BLaER1 (cell line): Measurements from ENCODE around the gene GPC6.

Source experiments
- H3K27ac ChIP-seq: shearing (Covaris generic); formaldehyde crosslinking; 2 replicates; pipeline ENCODE4 v1.8.1; 2022
- H3K27me3 ChIP-seq: shearing (Covaris generic); formaldehyde crosslinking; 2 replicates; pipeline ENCODE4 v1.8.1; 2022
- H3K36me3 ChIP-seq: shearing (Covaris generic); formaldehyde crosslinking; 2 replicates; pipeline ENCODE4 v1.8.1; 2022
- H3K4me1 ChIP-seq: shearing (Covaris generic); formaldehyde crosslinking; 2 replicates; pipeline ENCODE4 v1.8.1; 2022
- H3K4me2 ChIP-seq: shearing (Covaris generic); formaldehyde crosslinking; 2 replicates; pipeline ENCODE4 v1.8.1; 2022
- H3K4me3 ChIP-seq: shearing (Covaris generic); formaldehyde crosslinking; 2 replicates; pipeline ENCODE4 v1.8.1; 2022
- H3K9ac ChIP-seq: shearing (Covaris generic); formaldehyde crosslinking; 2 replicates; pipeline ENCODE4 v1.8.1; 2022
- H3K9me3 ChIP-seq: shearing (Covaris generic); formaldehyde crosslinking; 2 replicates; pipeline ENCODE4 v1.8.1; 2022
- H4K20me1 ChIP-seq: shearing (Covaris generic); formaldehyde crosslinking; 2 replicates; pipeline ENCODE4 v1.8.1; 2022
- Cebpa-rat ChIP-seq: shearing (Covaris generic); IDR thresholded peaks from 2 replicates; pipeline ENCODE4 v1.8.1; 2022

GPC6 gene

DNA sequence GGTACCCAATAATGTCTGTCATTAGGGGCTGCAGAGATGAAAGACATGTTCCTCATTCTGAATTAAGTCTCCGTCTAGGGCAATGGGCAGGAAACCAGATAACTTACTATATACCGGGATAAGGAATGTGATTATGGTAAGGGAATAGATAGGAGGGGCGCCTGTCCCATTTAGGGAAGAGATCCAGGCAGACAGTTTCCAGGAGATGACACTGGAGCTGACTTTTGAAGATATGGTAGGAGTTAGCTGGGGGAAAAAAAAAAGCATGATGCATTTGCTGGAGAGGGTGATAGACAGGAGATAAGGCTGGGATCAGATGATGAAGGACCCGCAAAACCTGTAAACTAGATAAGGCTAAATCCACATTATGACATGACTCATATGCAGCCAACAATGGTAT is 912.2 kb downstream of the GPC6 start:
- Histone ChIP-seq H3K4me3 (no peak overlapping the region), H3K9me3 (no peaks in the 10 kb centered on the region), H4K20me1 (no peaks in the 10 kb centered on the region), H3K9ac (no peak overlapping the region), H3K4me1 (no peaks in the 10 kb centered on the region), H3K4me2 (no peak overlapping the region), H3K27me3 (no peaks in the 10 kb centered on the region), H3K27ac (no peak overlapping the region), H3K36me3 (no peaks in the 10 kb centered on the region)
- no peak for TF ChIP-seq Cebpa-rat

DNA sequence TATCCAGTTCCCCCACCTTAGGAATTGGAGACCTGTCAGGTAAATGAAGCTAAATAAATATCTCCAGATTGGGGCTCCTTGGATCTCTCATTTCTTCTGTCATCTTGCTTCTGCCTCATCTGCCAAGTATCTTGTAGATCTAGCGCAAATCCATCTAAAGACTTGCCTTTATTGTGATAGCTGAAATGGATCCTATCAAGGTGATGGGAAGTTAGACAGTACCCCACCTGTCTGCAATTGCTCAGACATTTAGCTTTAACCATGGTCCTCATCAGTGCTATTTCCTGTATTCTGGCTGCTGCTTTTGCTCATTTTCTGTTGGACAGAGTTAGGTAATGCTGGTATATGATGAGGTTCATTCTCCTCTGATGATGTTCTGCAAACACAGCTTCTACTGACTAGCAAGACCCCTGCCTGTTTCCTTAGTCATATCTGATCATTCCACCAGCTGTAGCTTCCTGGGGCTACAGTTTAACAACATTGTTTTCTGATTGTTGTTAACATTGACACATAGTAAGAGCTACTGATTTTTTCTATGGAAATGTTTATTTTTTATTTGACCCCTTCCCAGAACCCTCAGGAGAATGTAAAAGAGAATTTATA is 912.9 kb downstream of the GPC6 start:
- H3K9me3 ChIP-seq = no peaks in the 10 kb centered on the region
- no peaks in the 10 kb centered on the region for H3K36me3 ChIP-seq
- no peak overlapping the region for H3K4me3 ChIP-seq
- H3K4me1 ChIP-seq = no peaks in the 10 kb centered on the region
- no peak overlapping the region for H3K27ac ChIP-seq
- no peak overlapping the region for H3K9ac ChIP-seq
- TF ChIP-seq Cebpa-rat = no peak
- H3K27me3 ChIP-seq = no peaks in the 10 kb centered on the region
- H3K4me2 ChIP-seq = no peak overlapping the region
- H4K20me1 ChIP-seq = no peaks in the 10 kb centered on the region

DNA sequence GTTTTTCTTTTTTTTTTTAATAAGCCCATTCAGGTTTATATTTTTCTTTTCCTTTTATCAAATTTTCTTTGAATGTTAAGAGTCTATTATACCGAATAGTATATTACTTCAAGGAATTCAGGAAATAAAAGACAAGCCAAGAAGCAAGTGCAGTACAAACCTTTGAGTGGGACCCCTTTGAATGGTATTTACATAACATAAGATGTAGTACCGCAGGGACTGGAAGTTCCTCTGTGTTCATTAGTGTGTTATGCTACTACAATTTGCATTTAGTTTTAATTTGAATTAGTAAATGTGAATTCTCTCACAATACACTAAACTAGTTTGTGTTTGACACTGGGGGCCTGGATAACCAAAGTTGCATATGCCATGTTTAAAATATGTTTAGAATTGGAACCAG is 913.4 kb downstream of the GPC6 start:
- Histone ChIP-seq H3K4me1 (no peaks in the 10 kb centered on the region), H3K4me2 (no peak overlapping the region), H3K4me3 (no peak overlapping the region), H3K27ac (no peak overlapping the region), H3K9me3 (no peaks in the 10 kb centered on the region), H3K36me3 (no peaks in the 10 kb centered on the region), H4K20me1 (no peaks in the 10 kb centered on the region), H3K27me3 (no peaks in the 10 kb centered on the region), H3K9ac (no peak overlapping the region)
- TF ChIP-seq Cebpa-rat = no peak

DNA sequence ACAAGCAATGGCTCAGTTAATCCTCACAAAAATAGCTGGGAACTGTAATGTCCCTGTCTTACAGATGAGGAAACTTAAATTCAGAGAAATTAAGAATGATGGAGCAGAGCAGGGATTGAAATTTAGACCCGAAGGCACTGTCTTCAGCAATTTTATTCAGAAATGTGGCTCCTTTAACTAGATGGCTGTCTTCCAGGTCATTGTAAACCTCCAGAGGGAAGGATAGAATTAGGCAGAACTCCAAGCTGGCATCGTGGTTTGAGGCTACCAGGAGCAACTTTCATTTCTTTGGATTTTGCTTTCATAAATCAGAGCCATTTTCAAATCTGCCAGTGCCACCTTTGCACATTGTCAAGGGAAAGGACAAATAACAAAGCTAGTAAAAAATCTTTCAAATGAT is 913.9 kb downstream of the GPC6 start:
- no peak overlapping the region for H3K9ac ChIP-seq
- H3K4me2 ChIP-seq = no peak overlapping the region
- no peaks in the 10 kb centered on the region for H3K4me1 ChIP-seq
- H3K9me3 ChIP-seq = no peaks in the 10 kb centered on the region
- no peak for TF ChIP-seq Cebpa-rat
- no peaks in the 10 kb centered on the region for H3K27me3 ChIP-seq
- no peaks in the 10 kb centered on the region for H3K36me3 ChIP-seq
- no peak overlapping the region for H3K4me3 ChIP-seq
- no peak overlapping the region for H3K27ac ChIP-seq
- no peaks in the 10 kb centered on the region for H4K20me1 ChIP-seq

DNA sequence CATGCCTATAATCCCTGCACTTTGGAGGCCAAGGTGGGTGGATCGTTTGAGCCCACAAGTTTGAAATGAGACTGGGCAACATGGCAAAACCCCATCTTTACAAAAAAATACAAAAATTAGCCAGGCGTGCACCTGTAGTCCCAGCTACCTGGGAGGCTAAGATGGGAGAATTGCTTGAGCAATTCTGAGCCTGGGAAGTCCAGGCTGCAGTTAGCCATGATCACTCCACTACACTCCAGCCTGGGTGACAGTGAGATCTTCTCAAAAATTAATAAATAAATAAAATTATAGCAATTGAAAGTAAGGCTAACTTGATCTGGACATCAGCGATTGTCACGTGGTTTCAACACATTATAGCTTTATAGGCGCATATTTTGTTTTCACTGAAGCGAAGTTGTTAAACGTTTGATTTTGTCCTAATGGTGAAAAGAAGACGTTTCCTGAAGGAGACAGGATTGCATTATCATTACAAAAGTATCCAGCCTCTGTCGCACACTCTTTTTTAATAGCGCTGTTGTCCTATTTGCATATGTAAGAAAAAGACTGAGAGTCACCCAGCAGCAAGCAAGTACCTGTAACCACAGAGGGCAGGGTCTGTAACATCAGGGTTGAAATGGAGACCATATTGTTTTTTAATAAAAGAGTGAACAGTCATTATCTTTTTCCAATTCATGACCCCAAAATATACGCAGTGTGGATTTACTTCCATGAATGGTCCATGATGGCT is 917.2 kb downstream of the GPC6 start:
- no peak overlapping the region for H3K4me3 ChIP-seq
- no peak overlapping the region for H3K4me2 ChIP-seq
- no peaks in the 10 kb centered on the region for H3K27me3 ChIP-seq
- no peak for TF ChIP-seq Cebpa-rat
- H4K20me1 ChIP-seq = no peaks in the 10 kb centered on the region
- H3K36me3 ChIP-seq = no peaks in the 10 kb centered on the region
- H3K27ac ChIP-seq = no peak overlapping the region
- H3K9me3 ChIP-seq = no peaks in the 10 kb centered on the region
- H3K4me1 ChIP-seq = no peaks in the 10 kb centered on the region
- H3K9ac ChIP-seq = no peak overlapping the region

DNA sequence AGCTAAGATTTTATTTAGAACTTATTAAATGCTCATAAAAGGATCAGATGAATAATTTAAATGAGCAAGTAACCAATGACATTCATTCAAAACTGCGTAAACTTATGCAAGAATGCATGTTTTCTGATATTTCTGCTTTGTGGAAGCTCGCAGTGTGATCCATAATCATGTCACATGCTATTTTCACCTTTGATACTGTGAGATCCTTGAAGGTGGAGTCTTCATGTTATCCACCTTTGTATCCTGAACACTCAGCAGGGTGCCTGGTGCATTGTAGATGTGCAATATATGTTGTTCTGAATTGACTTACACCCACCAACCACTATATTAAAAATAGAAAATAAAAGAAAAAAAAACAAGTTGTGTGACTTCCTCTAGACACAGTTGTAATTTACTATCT is 919.4 kb downstream of the GPC6 start:
- H3K9ac ChIP-seq = no peak overlapping the region
- H4K20me1 ChIP-seq = no peaks in the 10 kb centered on the region
- no peaks in the 10 kb centered on the region for H3K36me3 ChIP-seq
- no peak overlapping the region for H3K27ac ChIP-seq
- no peaks in the 10 kb centered on the region for H3K9me3 ChIP-seq
- no peaks in the 10 kb centered on the region for H3K27me3 ChIP-seq
- no peaks in the 10 kb centered on the region for H3K4me1 ChIP-seq
- no peak overlapping the region for H3K4me2 ChIP-seq
- no peak overlapping the region for H3K4me3 ChIP-seq
- TF ChIP-seq Cebpa-rat = no peak

DNA sequence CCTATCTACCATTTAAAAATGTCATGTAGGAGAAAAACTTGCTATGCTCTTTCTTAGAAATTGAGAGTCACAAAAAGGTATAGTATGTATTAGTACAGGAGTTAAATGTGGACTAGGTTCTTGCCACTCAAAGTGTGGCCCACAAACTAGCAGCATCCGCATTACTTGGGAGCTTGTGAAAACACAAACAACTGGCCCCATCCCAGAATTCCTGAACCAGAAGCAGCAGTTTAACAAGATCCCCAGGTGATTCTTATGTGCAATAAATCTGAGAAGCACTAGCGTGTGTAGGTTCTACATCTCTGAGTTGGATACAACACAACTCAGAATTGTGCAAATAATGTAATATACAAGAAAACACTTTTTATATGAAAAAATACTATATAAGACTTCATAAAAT is 927.0 kb downstream of the GPC6 start:
- H3K4me2 ChIP-seq = no peak overlapping the region
- no peaks in the 10 kb centered on the region for H4K20me1 ChIP-seq
- no peak overlapping the region for H3K27ac ChIP-seq

DNA sequence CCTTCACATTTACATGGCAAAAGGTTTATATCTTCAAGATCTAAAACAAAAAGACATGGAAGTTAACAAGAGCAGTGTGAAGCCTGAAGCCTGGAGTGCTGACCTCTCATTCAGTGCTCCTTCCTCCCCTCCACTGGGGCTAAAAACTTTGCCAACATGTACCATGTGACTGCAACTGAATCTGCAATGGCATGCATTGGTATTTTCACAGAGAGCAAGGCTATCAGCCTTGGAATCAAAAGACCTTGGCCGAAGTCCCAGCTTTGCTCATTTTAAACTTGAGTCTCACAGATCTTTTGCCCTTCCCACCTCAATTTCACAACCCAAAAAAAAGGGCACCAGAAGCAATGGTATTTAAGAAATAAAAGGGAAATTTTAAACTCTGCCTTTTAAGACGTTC is 927.8 kb downstream of the GPC6 start:
- TF ChIP-seq Cebpa-rat = no peak
- Histone ChIP-seq H3K9ac (no peak overlapping the region), H3K36me3 (no peaks in the 10 kb centered on the region), H3K4me1 (no peaks in the 10 kb centered on the region), H3K4me3 (no peak overlapping the region), H3K27me3 (no peaks in the 10 kb centered on the region), H3K4me2 (no peak overlapping the region), H4K20me1 (no peaks in the 10 kb centered on the region), H3K27ac (no peak overlapping the region), H3K9me3 (no peaks in the 10 kb centered on the region)

More for the DNA sequence above, 927.0 kb downstream of the GPC6 start:
- TF ChIP-seq Cebpa-rat = no peak
- Histone ChIP-seq H3K36me3 (no peaks in the 10 kb centered on the region), H3K4me3 (no peak overlapping the region), H3K27me3 (no peaks in the 10 kb centered on the region), H3K4me1 (no peaks in the 10 kb centered on the region), H3K9me3 (no peaks in the 10 kb centered on the region), H3K9ac (no peak overlapping the region)

DNA sequence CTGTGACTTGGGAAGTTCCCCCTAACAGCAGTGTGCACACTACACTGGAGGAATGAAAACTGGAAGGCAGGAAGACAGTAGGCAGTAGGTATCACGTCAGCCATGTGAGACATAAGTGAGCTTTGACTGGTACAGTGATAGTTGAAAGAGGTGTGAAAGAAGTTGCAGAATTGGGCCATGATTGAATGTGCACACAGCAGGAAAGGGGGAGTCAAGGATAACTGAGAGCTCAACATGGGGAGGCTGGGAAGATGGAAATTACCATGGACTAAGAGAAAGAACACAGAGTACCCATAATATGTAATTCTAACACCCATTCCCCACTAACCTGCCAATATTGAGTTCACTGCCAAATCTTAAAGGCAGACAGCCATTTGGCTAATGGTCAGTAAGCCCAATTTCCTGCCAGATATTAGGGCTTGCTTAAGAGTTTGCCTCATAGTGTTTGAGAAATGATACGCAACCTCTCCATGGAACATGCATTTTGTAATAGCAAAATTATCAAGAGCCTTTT is 931.2 kb downstream of the GPC6 start:
- Histone ChIP-seq H3K27ac (no peak overlapping the region), H3K4me1 (no peaks in the 10 kb centered on the region), H3K4me2 (no peak overlapping the region), H4K20me1 (no peaks in the 10 kb centered on the region), H3K27me3 (no peaks in the 10 kb centered on the region), H3K36me3 (no peaks in the 10 kb centered on the region), H3K4me3 (no peak overlapping the region), H3K9me3 (0 out of 2 replicates have a peak, but pooled peaks cover 5% of the 10 kb centered on the region), H3K9ac (no peak overlapping the region)
- TF ChIP-seq Cebpa-rat = no peak

DNA sequence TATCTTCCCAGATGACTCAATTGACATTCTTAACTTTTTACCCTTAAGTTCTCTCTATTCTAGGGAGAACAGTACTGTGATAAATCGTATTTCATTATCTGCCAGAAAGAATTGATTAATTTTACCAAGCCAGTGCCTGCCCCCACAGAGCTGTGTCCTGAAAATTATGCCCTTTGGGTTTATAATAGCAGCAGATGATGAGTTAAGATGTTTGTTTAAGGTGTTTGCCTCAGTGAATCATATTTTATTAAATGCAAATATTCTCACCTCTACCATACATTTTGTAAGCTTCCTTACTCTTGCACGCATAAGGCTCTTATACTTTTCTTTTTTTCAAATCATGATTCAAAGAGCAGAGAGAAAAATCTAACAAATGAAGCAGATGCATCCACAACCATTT is 934.3 kb downstream of the GPC6 start:
- H3K9me3 ChIP-seq = 0 out of 2 replicates have a peak, but pooled peaks cover 5% of the 10 kb centered on the region
- no peak for TF ChIP-seq Cebpa-rat
- no peak overlapping the region for H3K9ac ChIP-seq
- no peaks in the 10 kb centered on the region for H3K27me3 ChIP-seq
- H3K4me3 ChIP-seq = no peak overlapping the region
- no peaks in the 10 kb centered on the region for H4K20me1 ChIP-seq
- no peak overlapping the region for H3K27ac ChIP-seq
- H3K4me2 ChIP-seq = no peak overlapping the region
- no peaks in the 10 kb centered on the region for H3K4me1 ChIP-seq
- H3K36me3 ChIP-seq = no peaks in the 10 kb centered on the region
